Breast epithelium (tissue), 4 donors: Measurements from ENCODE around the gene RXRG. TPM values are rescaled to one million over a fixed set of nuclear protein-coding genes. Genes with fewer than 3 reads are reported as not detected.

Source experiments
- DNase-seq, 2 donors: peaks; one replicate each; pipeline ENCODE4 v3.0.0-alpha.2; 2019; ENCODE audit warnings: low spot score in 2 of 2
- H3K27ac ChIP-seq, 2 donors: fragments of 200-600 bp; sonication (generic) in 1 of 2; one replicate each; pipeline ENCODE4 v1.5.1; 2016 to 2019; ENCODE audit warnings: mild to moderate bottlenecking in 1 of 2
- H3K27me3 ChIP-seq, 2 donors: fragments of 200-600 bp; sonication (generic) in 1 of 2; one replicate each; pipeline versions ENCODE4 v1.5.1 to v1.6.0; 2017 to 2019; ENCODE audit warnings: control low read depth in 1 of 2, mild to moderate bottlenecking in 1 of 2
- H3K36me3 ChIP-seq: fragments of 200-600 bp; one replicate; pipeline ENCODE4 v1.5.1; 2019
- H3K4me1 ChIP-seq, 2 donors: fragments of 200-600 bp; sonication (generic); one replicate each; pipeline ENCODE4 v1.5.1; 2016 to 2019; ENCODE audit warnings: control low read depth in 1 of 2
- H3K4me3 ChIP-seq, 3 donors: fragments of 200-600 bp; sonication (generic); 1 replicate in 2 of 3; 2 replicates in 1 of 3; pipeline ENCODE4 v1.5.1; 2016 to 2019; ENCODE audit warnings: mild to moderate bottlenecking in 3 of 3, moderate library complexity in 2 of 3
- H3K9me3 ChIP-seq, 2 donors: fragments of 200-600 bp; sonication (generic) in 1 of 2; one replicate each; pipeline ENCODE4 v1.5.1; 2016 to 2019; ENCODE audit warnings: control low read depth in 1 of 2
- POLR2A ChIP-seq: fragments of 450-650 bp; IDR thresholded peaks from one replicate; pipeline ENCODE4 v1.6.1; 2016; ENCODE audit warnings: antibody characterized with exemption, mild to moderate bottlenecking, moderate library complexity
- POLR2AphosphoS5 ChIP-seq, 3 donors: sonication (generic); formaldehyde crosslinking; IDR thresholded peaks; one replicate each; pipeline ENCODE4 v1.6.1; 2017; ENCODE audit warnings: antibody characterized with exemption in 3 of 3
- intact Hi-C: fragments of 100-400 bp; cut with DNase I; formaldehyde crosslinking; loops from one replicate; pipeline ENCODE4 v1.15.1; 2023; ENCODE audit warnings: low total_unique reads
- total RNA-seq, 3 donors: library from RNA; depleted of rRNA; stranded (reverse); fragments of >200 nt; gene quantifications; one replicate each; pipeline ENCODE4 v1.1.0, GENCODE V29; 2016
- TF ChIP-seq, protein P1 (sequence below), 3 donors: fragments of 450-650 bp; IDR thresholded peaks; one replicate each; pipeline ENCODE4 v1.5.1; 2016 to 2017; ENCODE audit warnings: antibody characterized with exemption in 3 of 3, mild to moderate bottlenecking in 3 of 3, moderate library complexity in 3 of 3

RXRG gene
- total RNA-seq, 3 donors from 2014 or later, result 0.16 TPM; not detected in 2

- no peak for TF ChIP-seq POLR2AphosphoS5 (IDR thresholded peaks at IDR 0.05)
- TF ChIP-seq POLR2A, result no peak
- TF ChIP-seq, protein P1, sequence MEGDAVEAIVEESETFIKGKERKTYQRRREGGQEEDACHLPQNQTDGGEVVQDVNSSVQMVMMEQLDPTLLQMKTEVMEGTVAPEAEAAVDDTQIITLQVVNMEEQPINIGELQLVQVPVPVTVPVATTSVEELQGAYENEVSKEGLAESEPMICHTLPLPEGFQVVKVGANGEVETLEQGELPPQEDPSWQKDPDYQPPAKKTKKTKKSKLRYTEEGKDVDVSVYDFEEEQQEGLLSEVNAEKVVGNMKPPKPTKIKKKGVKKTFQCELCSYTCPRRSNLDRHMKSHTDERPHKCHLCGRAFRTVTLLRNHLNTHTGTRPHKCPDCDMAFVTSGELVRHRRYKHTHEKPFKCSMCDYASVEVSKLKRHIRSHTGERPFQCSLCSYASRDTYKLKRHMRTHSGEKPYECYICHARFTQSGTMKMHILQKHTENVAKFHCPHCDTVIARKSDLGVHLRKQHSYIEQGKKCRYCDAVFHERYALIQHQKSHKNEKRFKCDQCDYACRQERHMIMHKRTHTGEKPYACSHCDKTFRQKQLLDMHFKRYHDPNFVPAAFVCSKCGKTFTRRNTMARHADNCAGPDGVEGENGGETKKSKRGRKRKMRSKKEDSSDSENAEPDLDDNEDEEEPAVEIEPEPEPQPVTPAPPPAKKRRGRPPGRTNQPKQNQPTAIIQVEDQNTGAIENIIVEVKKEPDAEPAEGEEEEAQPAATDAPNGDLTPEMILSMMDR (IDR thresholded peaks at IDR 0.05), result no peak
- no peak for DNase-seq
- Histone ChIP-seq H3K4me3 (no peak overlapping the region), H3K9me3 (no peaks in the 10 kb centered on the region), H3K27me3 (no peaks in the 10 kb centered on the region), H3K36me3 (no peaks in the 10 kb centered on the region), H3K27ac (no peak overlapping the region), H3K4me1 (no peaks in the 10 kb centered on the region)
- intact Hi-C loops, result no loop called here
These were observed 9.1 kb downstream of the RXRG start for GRCh38 chr1:165435801-165436200.

DNA sequence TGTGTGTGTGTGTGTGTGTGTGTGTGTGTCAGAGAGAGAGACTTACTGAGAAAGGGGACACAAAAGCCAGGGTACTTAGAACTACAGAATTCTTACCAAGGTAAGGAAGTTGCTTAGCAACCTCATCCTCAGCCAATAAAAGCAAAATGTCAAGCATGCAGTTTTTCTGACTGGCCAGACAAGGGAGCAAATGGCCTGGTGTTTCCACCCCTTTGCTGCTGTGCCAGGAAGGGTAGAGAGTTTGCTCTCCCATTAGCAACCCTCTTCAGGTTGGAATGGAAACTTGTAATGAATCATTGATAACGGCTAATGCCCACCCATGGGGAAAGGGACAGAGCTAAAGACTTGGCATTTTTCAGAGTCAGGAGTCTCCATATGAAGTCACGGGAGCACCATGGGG, 10.6 kb downstream of the RXRG start:
- no peak for DNase-seq
- no peak overlapping the region for H3K27ac ChIP-seq
- H3K4me1 ChIP-seq, result no peaks in the 10 kb centered on the region
- H3K36me3 ChIP-seq, result no peaks in the 10 kb centered on the region
- TF ChIP-seq POLR2A, result no peak
- TF ChIP-seq, protein P1 (IDR thresholded peaks at IDR 0.05), result no peak
- H3K4me3 ChIP-seq, result no peak overlapping the region
- no peaks in the 10 kb centered on the region for H3K9me3 ChIP-seq
- H3K27me3 ChIP-seq, result no peaks in the 10 kb centered on the region
- intact Hi-C loops, result no loop called here

GRCh38 chr1:165431079-165431478, 13.8 kb downstream of the RXRG start:
- no peak for TF ChIP-seq POLR2A
- TF ChIP-seq, protein P1 (IDR thresholded peaks at IDR 0.05), result no peak
- TF ChIP-seq POLR2AphosphoS5 (IDR thresholded peaks at IDR 0.05), result no peak
- H3K27ac ChIP-seq, result no peak overlapping the region
- intact Hi-C loops, result no loop called here
- no peaks in the 10 kb centered on the region for H3K27me3 ChIP-seq
- H3K4me1 ChIP-seq, result no peaks in the 10 kb centered on the region
- no peak overlapping the region for H3K4me3 ChIP-seq
- DNase-seq, result no peak
- H3K9me3 ChIP-seq, result no peaks in the 10 kb centered on the region
- no peaks in the 10 kb centered on the region for H3K36me3 ChIP-seq

DNA sequence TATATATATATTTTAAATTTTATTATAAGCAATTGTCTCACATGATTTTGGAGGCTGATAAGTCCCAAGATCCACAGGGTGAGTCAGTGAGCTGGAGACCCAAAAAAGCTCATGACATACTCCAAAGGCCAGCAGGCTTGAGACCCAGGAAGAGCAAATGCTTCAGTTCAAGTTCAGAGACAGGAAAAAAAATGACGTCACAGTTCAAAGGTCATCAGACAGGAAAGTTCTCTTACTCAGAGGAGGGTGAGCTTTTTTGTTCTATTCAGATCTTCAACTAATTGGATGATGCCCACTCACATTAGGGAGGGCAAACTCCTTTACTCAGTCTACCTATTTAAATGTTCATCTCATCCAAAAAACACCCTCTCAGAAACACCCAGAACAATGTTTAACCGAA, 18.2 kb downstream of the RXRG start:
- DNase-seq, result no peak
- TF ChIP-seq POLR2A (no peak), POLR2AphosphoS5 (IDR thresholded peaks at IDR 0.05) (no peak)
- TF ChIP-seq, protein P1 (IDR thresholded peaks at IDR 0.05), result no peak
- intact Hi-C loops, result no loop called here
- H3K4me3 ChIP-seq, result no peak overlapping the region
- no peaks in the 10 kb centered on the region for H3K27me3 ChIP-seq
- H3K36me3 ChIP-seq, result no peaks in the 10 kb centered on the region
- no peaks in the 10 kb centered on the region for H3K4me1 ChIP-seq
- H3K9me3 ChIP-seq, result no peaks in the 10 kb centered on the region
- no peak overlapping the region for H3K27ac ChIP-seq

GRCh38 chr1:165425621-165426020, 19.3 kb downstream of the RXRG start:
- Histone ChIP-seq H3K4me1 (no peaks in the 10 kb centered on the region), H3K4me3 (no peak overlapping the region), H3K27ac (peak overlapping the region in 1 of 2 donors; percentile 79), H3K27me3 (no peaks in the 10 kb centered on the region), H3K9me3 (no peaks in the 10 kb centered on the region), H3K36me3 (no peaks in the 10 kb centered on the region)
- no peak for TF ChIP-seq POLR2A
- TF ChIP-seq, protein P1 (IDR thresholded peaks at IDR 0.05), result no peak
- no peak for TF ChIP-seq POLR2AphosphoS5 (IDR thresholded peaks at IDR 0.05)
- DNase-seq, result no peak
- intact Hi-C loops, result no loop called here
